ENCODE results near the gene OPN3.

- TF ChIP-seq CTCF (conservative IDR thresholded peaks at IDR 0.05 in 1 of 2, IDR thresholded peaks at IDR 0.05 in 1 of 2; ENCODE audit: extremely low read depth in 1 of 2, insufficient read depth in 1 of 2, low read depth in 1 of 2, low read length in 2 of 2): no peak
- TF ChIP-seq EZH2 (IDR thresholded peaks at IDR 0.05; ENCODE audit: borderline replicate concordance, low read length): no peak
Observed at GRCh38 chr1:241551759-241552638, 88.2 kb downstream of the OPN3 start.
